OCI-LY7 (cell line): ENCODE results near the gene ROPN1L. TPM values are rescaled to one million over a fixed set of nuclear protein-coding genes. Genes with fewer than 3 reads are reported as not detected.
"Not testable (repeated sequence)": the region's sequence is repeated elsewhere in the genome, so short reads cannot be mapped to it uniquely, and the experiment has no call there.

Experiments used
- BruUV-seq: library from RNA; stranded (reverse); fragments of 400-500 nt; replicated peaks from 2 replicates; lab custom pipeline; 2021; lab: Mats Ljungman, UMichigan
- CTCF ChIA-PET: fragments of 300-600 bp; sonication (Branson Sonifier 250); formaldehyde crosslinking; loops from one replicate; lab custom pipeline; 2022; ENCODE audit warnings: antibody characterized with exemption; ENCODE audit not compliant: unreplicated experiment; lab: Charles Lee
- POLR2A ChIA-PET: fragments of 300-600 bp; sonication (Branson Sonifier 250); formaldehyde crosslinking; loops from one replicate; lab custom pipeline; 2022; ENCODE audit warnings: antibody characterized with exemption; lab: Charles Lee
- DNase-seq: peaks from one replicate; pipeline ENCODE4 v3.0.0-alpha.2; 2015; ENCODE audit warnings: low spot score
- H2AFZ ChIP-seq: fragments of 200-600 bp; sonication (generic), shearing (Covaris generic); 2 replicates; pipeline ENCODE4 v1.6.1; 2014; ENCODE audit warnings: mild to moderate bottlenecking, antibody characterized with exemption, low read length, moderate library complexity
- H3K27ac ChIP-seq: fragments of 200-600 bp; sonication (generic); 2 replicates; pipeline ENCODE4 v1.5.1; 2014; ENCODE audit warnings: mixed run types, low read depth, mild to moderate bottlenecking, moderate library complexity, low read length, inconsistent platforms; ENCODE audit not compliant: poor library complexity, severe bottlenecking
- H3K36me3 ChIP-seq: fragments of 200-600 bp; sonication (generic); 2 replicates; pipeline ENCODE4 v1.6.1; 2014; ENCODE audit warnings: mild to moderate bottlenecking, antibody characterized with exemption, low read length, moderate library complexity, mixed read lengths; ENCODE audit not compliant: insufficient read depth
- H3K4me1 ChIP-seq: fragments of 200-600 bp; sonication (generic); 2 replicates; pipeline ENCODE4 v1.5.1; 2014; ENCODE audit warnings: mild to moderate bottlenecking, low read length; ENCODE audit not compliant: insufficient read depth, poor library complexity, severe bottlenecking
- H3K4me2 ChIP-seq: fragments of 200-600 bp; sonication (generic); 2 replicates; pipeline ENCODE4 v1.6.1; 2014; ENCODE audit warnings: mild to moderate bottlenecking, low read length
- H3K4me3 ChIP-seq: fragments of 200-600 bp; sonication (generic); 2 replicates; pipeline ENCODE4 v1.5.1; 2014; ENCODE audit warnings: mild to moderate bottlenecking, low read depth, low read length; ENCODE audit not compliant: poor library complexity, severe bottlenecking
- H3K79me2 ChIP-seq: fragments of 200-600 bp; sonication (generic); 2 replicates; pipeline ENCODE4 v1.6.1; 2016; ENCODE audit warnings: low read depth, mild to moderate bottlenecking, low read length, moderate library complexity, mixed read lengths; ENCODE audit not compliant: insufficient read depth
- H3K9me2 ChIP-seq: fragments of 200-600 bp; sonication (generic); 2 replicates; pipeline ENCODE4 v1.6.1; 2016; ENCODE audit warnings: mild to moderate bottlenecking, low read length, mixed read lengths; ENCODE audit not compliant: insufficient read depth
- H3K9me3 ChIP-seq: fragments of 200-600 bp; sonication (generic); 2 replicates; pipeline ENCODE4 v1.6.1; 2014; ENCODE audit warnings: mild to moderate bottlenecking, mixed run types, low read length, mixed read lengths
- H4K20me1 ChIP-seq: fragments of 200-600 bp; sonication (generic); 2 replicates; pipeline ENCODE4 v1.6.1; 2014; ENCODE audit warnings: mild to moderate bottlenecking, antibody characterized with exemption, low read length, moderate library complexity, mixed read lengths; ENCODE audit not compliant: insufficient read depth
- EZH2phosphoT487 ChIP-seq: fragments of 200-600 bp; sonication (generic); IDR thresholded peaks from 2 replicates; pipeline ENCODE4 v1.6.1; 2018; ENCODE audit warnings: low read depth, borderline replicate concordance, mild to moderate bottlenecking, mixed run types, antibody characterized with exemption, low read length, moderate library complexity, mixed read lengths
- intact Hi-C: fragments of 100-400 bp; cut with micrococcal nuclease; formaldehyde crosslinking; loops from one replicate; pipeline ENCODE4 v1.10.0; 2022; ENCODE audit not compliant: unreplicated experiment
- total RNA-seq, 2 experiments: library from RNA; depleted of rRNA in 1 of 2; stranded (reverse); fragments of >200 nt in 1 of 2; shearing (Covaris generic) in 1 of 2; gene quantifications; 2 replicates each; pipeline ENCODE4 v1.2.3, GENCODE V29; 2014 to 2022
- TF ChIP-seq, protein P1 (sequence below): fragments of 200-600 bp; sonication (generic); conservative IDR thresholded peaks from 2 replicates; pipeline ENCODE4 v1.5.1; 2014; ENCODE audit warnings: mild to moderate bottlenecking, antibody characterized with exemption, low read length, moderate library complexity, mixed read lengths

The ROPN1L gene
- total RNA-seq, 2 experiments from 2014 or later: 0.35 to 0.36 TPM

DNA sequence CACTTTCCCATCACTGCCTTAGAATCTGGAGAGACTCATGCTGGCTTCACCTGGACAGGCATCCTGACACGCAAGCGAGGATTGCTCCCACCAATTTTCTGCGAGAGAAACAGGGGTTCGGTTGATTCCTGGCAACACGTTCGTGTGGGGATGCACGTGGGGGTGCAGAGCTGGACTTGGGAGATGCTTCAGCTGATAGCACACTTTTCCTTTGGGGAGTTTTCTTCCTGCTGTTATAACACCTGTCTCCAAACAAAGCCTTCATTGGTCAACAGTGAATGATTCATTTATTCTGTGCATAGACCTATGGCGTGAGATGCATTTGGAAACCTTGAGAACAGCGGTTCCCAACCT, 50.0 kb downstream of the ROPN1L start:
- intact Hi-C loops: no loop called here
- CTCF ChIA-PET: no interaction called here
- no peak for DNase-seq
- no TSS peak for BruUV-seq
- peaks cover 18% of the 10 kb centered on the region for H3K4me1 ChIP-seq
- POLR2A ChIA-PET: interaction anchor here (0.9 kb wide), 1 partner anchor 101 kb away, joined by 3 read pairs; no protein-coding TSS in a partner anchor
- no peak overlapping the region for H3K4me2 ChIP-seq
- H3K27ac ChIP-seq: no peak overlapping the region
- peaks cover 23% of the 10 kb centered on the region; the same call in 1 of the 2 replicates for H3K9me3 ChIP-seq
- H3K79me2 ChIP-seq: no peaks in the 10 kb centered on the region
- H2AFZ ChIP-seq: no peak overlapping the region
- H4K20me1 ChIP-seq: no peaks in the 10 kb centered on the region
- no peaks in the 10 kb centered on the region for H3K36me3 ChIP-seq
- no peak overlapping the region for H3K4me3 ChIP-seq
- no peaks in the 10 kb centered on the region for H3K9me2 ChIP-seq
- TF ChIP-seq EZH2phosphoT487: no peak
- TF ChIP-seq, protein P1, sequence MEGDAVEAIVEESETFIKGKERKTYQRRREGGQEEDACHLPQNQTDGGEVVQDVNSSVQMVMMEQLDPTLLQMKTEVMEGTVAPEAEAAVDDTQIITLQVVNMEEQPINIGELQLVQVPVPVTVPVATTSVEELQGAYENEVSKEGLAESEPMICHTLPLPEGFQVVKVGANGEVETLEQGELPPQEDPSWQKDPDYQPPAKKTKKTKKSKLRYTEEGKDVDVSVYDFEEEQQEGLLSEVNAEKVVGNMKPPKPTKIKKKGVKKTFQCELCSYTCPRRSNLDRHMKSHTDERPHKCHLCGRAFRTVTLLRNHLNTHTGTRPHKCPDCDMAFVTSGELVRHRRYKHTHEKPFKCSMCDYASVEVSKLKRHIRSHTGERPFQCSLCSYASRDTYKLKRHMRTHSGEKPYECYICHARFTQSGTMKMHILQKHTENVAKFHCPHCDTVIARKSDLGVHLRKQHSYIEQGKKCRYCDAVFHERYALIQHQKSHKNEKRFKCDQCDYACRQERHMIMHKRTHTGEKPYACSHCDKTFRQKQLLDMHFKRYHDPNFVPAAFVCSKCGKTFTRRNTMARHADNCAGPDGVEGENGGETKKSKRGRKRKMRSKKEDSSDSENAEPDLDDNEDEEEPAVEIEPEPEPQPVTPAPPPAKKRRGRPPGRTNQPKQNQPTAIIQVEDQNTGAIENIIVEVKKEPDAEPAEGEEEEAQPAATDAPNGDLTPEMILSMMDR: no peak

DNA sequence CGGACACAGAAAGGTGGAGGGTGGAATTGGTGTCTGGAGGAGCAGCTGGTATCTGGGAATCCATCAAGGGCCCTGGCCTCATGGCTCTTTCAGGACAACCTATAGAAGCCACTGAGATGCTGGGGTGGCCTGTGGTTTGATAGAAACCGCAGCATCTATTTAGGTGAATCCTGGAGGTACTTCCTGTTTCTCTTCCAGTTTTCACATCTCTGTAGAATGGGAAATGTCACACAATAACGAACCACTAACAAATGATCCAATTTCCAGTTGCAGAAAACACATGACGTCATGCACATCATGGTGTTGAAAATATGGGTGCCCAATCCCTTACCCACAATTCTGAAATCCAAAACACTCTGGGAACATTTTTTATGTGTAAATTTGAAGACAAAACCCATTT, 52.2 kb downstream of the ROPN1L start:
- no peak for TF ChIP-seq EZH2phosphoT487
- TF ChIP-seq, protein P1: no peak
- no TSS peak for BruUV-seq
- peak; percentile 11 for DNase-seq
- H2AFZ ChIP-seq: no peak overlapping the region
- no peaks in the 10 kb centered on the region for H3K9me2 ChIP-seq
- H3K36me3 ChIP-seq: no peaks in the 10 kb centered on the region
- ChIA-PET POLR2A (interaction anchor here (1.6 kb wide), 1 partner anchor 8 kb away, joined by 6 read pairs; no protein-coding TSS in a partner anchor), CTCF (no interaction called here)
- peaks cover 23% of the 10 kb centered on the region; the same call in 1 of the 2 replicates for H3K9me3 ChIP-seq
- intact Hi-C loops: no loop called here
- no peak overlapping the region for H3K4me2 ChIP-seq
- no peaks in the 10 kb centered on the region for H4K20me1 ChIP-seq
- H3K4me3 ChIP-seq: no peak overlapping the region
- H3K79me2 ChIP-seq: no peaks in the 10 kb centered on the region
- H3K4me1 ChIP-seq: peaks cover 18% of the 10 kb centered on the region
- no peak overlapping the region for H3K27ac ChIP-seq

DNA sequence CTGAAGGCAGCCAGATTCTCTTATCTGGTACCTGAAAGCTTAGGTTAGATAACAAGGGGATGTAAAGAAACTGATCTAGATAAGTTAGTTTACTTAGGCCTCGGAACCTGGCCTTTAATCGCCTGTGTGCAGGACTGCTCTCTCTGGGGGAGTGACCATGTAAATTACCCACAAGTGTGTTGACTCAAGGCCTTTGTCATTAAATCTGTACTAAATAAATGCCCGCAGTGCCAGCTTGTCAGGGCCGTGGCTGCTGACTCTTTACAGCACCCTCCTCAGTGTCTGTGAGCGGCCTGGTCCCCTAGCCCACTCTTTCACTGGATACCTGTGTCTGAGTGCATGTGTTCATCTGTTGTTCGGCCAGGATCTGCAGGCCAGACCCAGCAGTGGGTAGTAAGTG, 52.8 kb downstream of the ROPN1L start:
- intact Hi-C loops, H2AFZ ChIP-seq, H3K36me3 ChIP-seq, POLR2A ChIA-PET, H3K4me3 ChIP-seq, H3K27ac ChIP-seq, H3K79me2 ChIP-seq, BruUV-seq, H3K9me2 ChIP-seq, DNase-seq, H3K4me2 ChIP-seq, H4K20me1 ChIP-seq, CTCF ChIA-PET: not testable (repeated sequence)
- Histone ChIP-seq H3K4me1 (peaks cover 12% of the 10 kb centered on the region), H3K9me3 (peaks cover 23% of the 10 kb centered on the region; the same call in 1 of the 2 replicates)
